Measurements from ENCODE around the gene SLC10A1. TPM values are rescaled to one million over a fixed set of nuclear protein-coding genes. Genes with fewer than 3 reads are reported as not detected.

SLC10A1 gene
- polyA plus RNA-seq, 1 donor (not counting 4 experiments of a cell fraction or from before 2014, with no cell fraction given): not detected

DNA sequence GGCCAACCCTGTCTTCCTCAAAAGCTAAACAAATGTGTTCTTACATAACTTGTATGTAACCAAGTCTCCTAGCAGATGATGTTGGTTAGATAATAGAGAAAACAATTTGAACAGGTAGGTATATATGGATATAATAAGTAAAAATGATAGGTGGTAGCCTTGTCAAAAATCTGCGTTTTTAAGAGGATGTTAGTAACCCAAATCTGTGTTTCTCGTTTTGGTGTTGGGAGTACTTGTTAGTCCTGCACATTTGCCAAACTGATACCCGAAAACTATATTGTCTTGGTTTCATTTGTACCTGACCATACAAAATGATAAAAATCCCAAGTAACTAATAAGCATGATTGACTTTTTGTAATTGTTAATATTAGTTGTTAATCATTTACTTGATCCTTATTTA is 22.0 kb downstream of the SLC10A1 start:
- peaks cover 11% of the 10 kb centered on the region for H3K79me2 ChIP-seq (ENCODE audit: control insufficient read depth, insufficient read depth, low read length)
- dilution Hi-C loops (cut with MboI; ENCODE audit: extremely low pct_ligation_motif_present, low sequenced_read_pairs): no loop called here
- peaks cover 29 to 53% of the 10 kb centered on the region in 2 experiments for H3K36me3 ChIP-seq (ENCODE audit: control insufficient read depth in 2 of 2, extremely low read depth in 1 of 2, insufficient read depth in 2 of 2, low read length in 2 of 2)

DNA sequence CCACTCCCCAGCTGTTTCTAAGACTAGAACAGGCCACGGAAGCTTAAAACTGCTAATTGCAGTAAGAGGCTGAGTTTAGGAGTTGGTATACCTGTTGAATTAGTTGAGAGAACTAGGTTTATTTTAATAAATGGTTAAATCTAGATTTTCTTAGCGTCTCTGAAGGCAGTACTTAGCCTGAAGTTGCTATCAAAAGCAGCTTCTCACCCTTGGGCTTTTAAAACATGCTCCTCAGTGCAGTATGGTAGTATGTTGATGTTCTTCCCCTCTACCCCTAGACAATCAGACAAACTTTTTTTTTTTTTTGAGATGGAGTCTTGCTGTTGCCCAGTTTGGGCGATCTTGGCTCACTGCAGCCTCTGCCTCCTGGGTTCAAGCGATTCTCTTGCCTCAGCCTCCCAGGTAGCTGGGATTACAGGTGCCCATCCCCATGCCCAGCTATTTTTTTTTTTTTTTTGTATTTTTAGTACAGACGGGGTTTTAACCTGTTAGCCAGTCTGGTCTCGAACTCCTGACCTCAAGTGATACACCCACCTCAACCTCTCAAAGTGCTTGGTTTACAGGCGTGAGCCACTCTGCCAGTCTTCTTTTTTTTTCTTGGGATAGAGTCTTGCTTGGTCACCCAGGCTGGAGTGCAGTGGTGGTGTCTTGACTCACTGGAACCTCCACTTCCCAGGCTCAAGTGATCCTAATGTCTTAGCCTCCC is 23.3 kb downstream of the SLC10A1 start:
- Histone ChIP-seq H3K9ac (ENCODE audit: control insufficient read depth, extremely low read depth, insufficient read depth, low read length) (no peak overlapping the region), H3K9me1 (ENCODE audit: control insufficient read depth, extremely low read depth, insufficient read depth, low read length) (peaks cover 2% of the 10 kb centered on the region), H3K27ac (ENCODE audit: control insufficient read depth, insufficient read depth, low read length) (no peak overlapping the region), H3K9me3 (ENCODE audit: control insufficient read depth, low read depth, low read length) (no peaks in the 10 kb centered on the region), H3K4me3 (ENCODE audit: control insufficient read depth in 2 of 3, extremely low read depth in 1 of 3, insufficient read depth in 2 of 3, low read depth in 1 of 3, low read length in 3 of 3) (no peak overlapping the region), H4K20me1 (ENCODE audit: control insufficient read depth, extremely low read depth, insufficient read depth, low read length) (peaks cover 9% of the 10 kb centered on the region), H2AFZ (ENCODE audit: control insufficient read depth, low read length) (no peak overlapping the region), H3K27me3 (ENCODE audit: control insufficient read depth, extremely low read depth, insufficient read depth, low read length) (no peaks in the 10 kb centered on the region), H3K4me2 (ENCODE audit: control insufficient read depth, extremely low read depth, insufficient read depth, low read depth, low read length) (no peak overlapping the region), H3K79me2 (ENCODE audit: control insufficient read depth, insufficient read depth, low read length) (peaks cover 23% of the 10 kb centered on the region), H3K4me1 (ENCODE audit: control insufficient read depth, extremely low read depth, insufficient read depth, low read length) (peaks cover 3% of the 10 kb centered on the region), H3K36me3 (ENCODE audit: control insufficient read depth in 2 of 2, extremely low read depth in 1 of 2, insufficient read depth in 2 of 2, low read length in 2 of 2) (peaks cover 35 to 62% of the 10 kb centered on the region in 2 experiments)
- no peak for FAIRE-seq
- dilution Hi-C loops (cut with MboI; ENCODE audit: extremely low pct_ligation_motif_present, low sequenced_read_pairs): no loop called here
- TF ChIP-seq, protein P1, sequence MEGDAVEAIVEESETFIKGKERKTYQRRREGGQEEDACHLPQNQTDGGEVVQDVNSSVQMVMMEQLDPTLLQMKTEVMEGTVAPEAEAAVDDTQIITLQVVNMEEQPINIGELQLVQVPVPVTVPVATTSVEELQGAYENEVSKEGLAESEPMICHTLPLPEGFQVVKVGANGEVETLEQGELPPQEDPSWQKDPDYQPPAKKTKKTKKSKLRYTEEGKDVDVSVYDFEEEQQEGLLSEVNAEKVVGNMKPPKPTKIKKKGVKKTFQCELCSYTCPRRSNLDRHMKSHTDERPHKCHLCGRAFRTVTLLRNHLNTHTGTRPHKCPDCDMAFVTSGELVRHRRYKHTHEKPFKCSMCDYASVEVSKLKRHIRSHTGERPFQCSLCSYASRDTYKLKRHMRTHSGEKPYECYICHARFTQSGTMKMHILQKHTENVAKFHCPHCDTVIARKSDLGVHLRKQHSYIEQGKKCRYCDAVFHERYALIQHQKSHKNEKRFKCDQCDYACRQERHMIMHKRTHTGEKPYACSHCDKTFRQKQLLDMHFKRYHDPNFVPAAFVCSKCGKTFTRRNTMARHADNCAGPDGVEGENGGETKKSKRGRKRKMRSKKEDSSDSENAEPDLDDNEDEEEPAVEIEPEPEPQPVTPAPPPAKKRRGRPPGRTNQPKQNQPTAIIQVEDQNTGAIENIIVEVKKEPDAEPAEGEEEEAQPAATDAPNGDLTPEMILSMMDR (optimal IDR thresholded peaks at IDR 0.05 in 1 of 3, IDR thresholded peaks at IDR 0.05 in 1 of 3, conservative IDR thresholded peaks at IDR 0.05 in 1 of 3; ENCODE audit: extremely low read depth in 1 of 3, insufficient read depth in 2 of 3, low read length in 3 of 3): no peak
- TF ChIP-seq EZH2 (IDR thresholded peaks at IDR 0.05; ENCODE audit: low read length): no peak
- DNase-seq (ENCODE audit: low read depth, low spot score): no peak

More for the DNA sequence above, 22.0 kb downstream of the SLC10A1 start:
- Histone ChIP-seq H3K27me3 (ENCODE audit: control insufficient read depth, extremely low read depth, insufficient read depth, low read length) (no peaks in the 10 kb centered on the region), H3K4me2 (ENCODE audit: control insufficient read depth, extremely low read depth, insufficient read depth, low read depth, low read length) (no peak overlapping the region), H3K4me1 (ENCODE audit: control insufficient read depth, extremely low read depth, insufficient read depth, low read length) (no peaks in the 10 kb centered on the region), H2AFZ (ENCODE audit: control insufficient read depth, low read length) (no peak overlapping the region), H3K4me3 (ENCODE audit: control insufficient read depth in 2 of 3, extremely low read depth in 1 of 3, insufficient read depth in 2 of 3, low read depth in 1 of 3, low read length in 3 of 3) (no peak overlapping the region), H3K27ac (ENCODE audit: control insufficient read depth, insufficient read depth, low read length) (no peak overlapping the region), H3K9me3 (ENCODE audit: control insufficient read depth, low read depth, low read length) (no peaks in the 10 kb centered on the region), H3K9ac (ENCODE audit: control insufficient read depth, extremely low read depth, insufficient read depth, low read length) (no peak overlapping the region), H4K20me1 (ENCODE audit: control insufficient read depth, extremely low read depth, insufficient read depth, low read length) (peaks cover under 1% of the 10 kb centered on the region), H3K9me1 (ENCODE audit: control insufficient read depth, extremely low read depth, insufficient read depth, low read length) (no peaks in the 10 kb centered on the region)
- DNase-seq (ENCODE audit: low read depth, low spot score) (no peak), FAIRE-seq (no peak)
- TF ChIP-seq, protein P1 (optimal IDR thresholded peaks at IDR 0.05 in 1 of 3, IDR thresholded peaks at IDR 0.05 in 1 of 3, conservative IDR thresholded peaks at IDR 0.05 in 1 of 3; ENCODE audit: extremely low read depth in 1 of 3, insufficient read depth in 2 of 3, low read length in 3 of 3): no peak
- TF ChIP-seq EZH2 (IDR thresholded peaks at IDR 0.05; ENCODE audit: low read length): no peak

Data from keratinocyte (primary cell).